ENCODE measurements around the gene AUTS2. TPM values are rescaled to one million over a fixed set of nuclear protein-coding genes. Genes with fewer than 3 reads are reported as not detected.

AUTS2 gene
- total and polyA plus RNA-seq, 2 experiments from 2014 or later = 32.0 to 91.0 TPM

DNA sequence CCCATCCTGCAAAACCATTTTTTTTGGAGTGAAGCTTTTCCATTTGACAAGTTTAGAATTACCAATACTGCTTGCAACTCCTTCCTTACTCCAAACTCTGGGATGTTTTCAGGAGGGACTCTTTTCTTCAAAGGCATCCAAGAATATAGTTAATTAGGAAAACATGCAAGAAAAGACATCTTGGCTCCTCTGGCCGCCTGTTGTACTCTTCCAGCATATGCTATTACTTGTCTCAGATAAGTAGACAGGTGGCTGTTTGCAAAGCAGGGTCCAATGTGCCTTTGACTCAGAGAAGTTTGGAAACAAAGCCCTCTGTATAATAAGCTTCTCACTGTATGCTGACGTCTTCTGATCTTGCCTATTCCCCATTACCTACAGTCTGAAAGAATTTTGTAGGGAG is 746.5 kb downstream of the AUTS2 start (continued):
- TF ChIP-seq, protein P1, sequence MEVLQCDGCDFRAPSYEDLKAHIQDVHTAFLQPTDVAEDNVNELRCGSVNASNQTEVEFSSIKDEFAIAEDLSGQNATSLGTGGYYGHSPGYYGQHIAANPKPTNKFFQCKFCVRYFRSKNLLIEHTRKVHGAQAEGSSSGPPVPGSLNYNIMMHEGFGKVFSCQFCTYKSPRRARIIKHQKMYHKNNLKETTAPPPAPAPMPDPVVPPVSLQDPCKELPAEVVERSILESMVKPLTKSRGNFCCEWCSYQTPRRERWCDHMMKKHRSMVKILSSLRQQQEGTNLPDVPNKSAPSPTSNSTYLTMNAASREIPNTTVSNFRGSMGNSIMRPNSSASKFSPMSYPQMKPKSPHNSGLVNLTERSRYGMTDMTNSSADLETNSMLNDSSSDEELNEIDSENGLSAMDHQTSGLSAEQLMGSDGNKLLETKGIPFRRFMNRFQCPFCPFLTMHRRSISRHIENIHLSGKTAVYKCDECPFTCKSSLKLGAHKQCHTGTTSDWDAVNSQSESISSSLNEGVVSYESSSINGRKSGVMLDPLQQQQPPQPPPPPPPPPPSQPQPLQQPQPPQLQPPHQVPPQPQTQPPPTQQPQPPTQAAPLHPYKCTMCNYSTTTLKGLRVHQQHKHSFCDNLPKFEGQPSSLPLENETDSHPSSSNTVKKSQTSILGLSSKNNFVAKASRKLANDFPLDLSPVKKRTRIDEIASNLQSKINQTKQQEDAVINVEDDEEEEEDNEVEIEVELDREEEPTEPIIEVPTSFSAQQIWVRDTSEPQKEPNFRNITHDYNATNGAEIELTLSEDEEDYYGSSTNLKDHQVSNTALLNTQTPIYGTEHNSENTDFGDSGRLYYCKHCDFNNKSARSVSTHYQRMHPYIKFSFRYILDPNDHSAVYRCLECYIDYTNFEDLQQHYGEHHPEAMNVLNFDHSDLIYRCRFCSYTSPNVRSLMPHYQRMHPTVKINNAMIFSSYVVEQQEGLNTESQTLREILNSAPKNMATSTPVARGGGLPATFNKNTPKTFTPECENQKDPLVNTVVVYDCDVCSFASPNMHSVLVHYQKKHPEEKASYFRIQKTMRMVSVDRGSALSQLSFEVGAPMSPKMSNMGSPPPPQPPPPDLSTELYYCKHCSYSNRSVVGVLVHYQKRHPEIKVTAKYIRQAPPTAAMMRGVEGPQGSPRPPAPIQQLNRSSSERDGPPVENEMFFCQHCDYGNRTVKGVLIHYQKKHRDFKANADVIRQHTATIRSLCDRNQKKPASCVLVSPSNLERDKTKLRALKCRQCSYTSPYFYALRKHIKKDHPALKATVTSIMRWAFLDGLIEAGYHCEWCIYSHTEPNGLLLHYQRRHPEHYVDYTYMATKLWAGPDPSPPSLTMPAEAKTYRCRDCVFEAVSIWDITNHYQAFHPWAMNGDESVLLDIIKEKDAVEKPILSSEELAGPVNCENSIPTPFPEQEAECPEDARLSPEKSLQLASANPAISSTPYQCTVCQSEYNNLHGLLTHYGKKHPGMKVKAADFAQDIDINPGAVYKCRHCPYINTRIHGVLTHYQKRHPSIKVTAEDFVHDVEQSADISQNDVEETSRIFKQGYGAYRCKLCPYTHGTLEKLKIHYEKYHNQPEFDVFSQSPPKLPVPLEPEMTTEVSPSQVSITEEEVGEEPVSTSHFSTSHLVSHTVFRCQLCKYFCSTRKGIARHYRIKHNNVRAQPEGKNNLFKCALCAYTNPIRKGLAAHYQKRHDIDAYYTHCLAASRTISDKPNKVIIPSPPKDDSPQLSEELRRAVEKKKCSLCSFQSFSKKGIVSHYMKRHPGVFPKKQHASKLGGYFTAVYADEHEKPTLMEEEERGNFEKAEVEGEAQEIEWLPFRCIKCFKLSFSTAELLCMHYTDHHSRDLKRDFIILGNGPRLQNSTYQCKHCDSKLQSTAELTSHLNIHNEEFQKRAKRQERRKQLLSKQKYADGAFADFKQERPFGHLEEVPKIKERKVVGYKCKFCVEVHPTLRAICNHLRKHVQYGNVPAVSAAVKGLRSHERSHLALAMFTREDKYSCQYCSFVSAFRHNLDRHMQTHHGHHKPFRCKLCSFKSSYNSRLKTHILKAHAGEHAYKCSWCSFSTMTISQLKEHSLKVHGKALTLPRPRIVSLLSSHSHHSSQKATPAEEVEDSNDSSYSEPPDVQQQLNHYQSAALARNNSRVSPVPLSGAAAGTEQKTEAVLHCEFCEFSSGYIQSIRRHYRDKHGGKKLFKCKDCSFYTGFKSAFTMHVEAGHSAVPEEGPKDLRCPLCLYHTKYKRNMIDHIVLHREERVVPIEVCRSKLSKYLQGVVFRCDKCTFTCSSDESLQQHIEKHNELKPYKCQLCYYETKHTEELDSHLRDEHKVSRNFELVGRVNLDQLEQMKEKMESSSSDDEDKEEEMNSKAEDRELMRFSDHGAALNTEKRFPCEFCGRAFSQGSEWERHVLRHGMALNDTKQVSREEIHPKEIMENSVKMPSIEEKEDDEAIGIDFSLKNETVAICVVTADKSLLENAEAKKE (CRISPR knock-in tag; IDR thresholded peaks at IDR 0.05) = no peak

DNA sequence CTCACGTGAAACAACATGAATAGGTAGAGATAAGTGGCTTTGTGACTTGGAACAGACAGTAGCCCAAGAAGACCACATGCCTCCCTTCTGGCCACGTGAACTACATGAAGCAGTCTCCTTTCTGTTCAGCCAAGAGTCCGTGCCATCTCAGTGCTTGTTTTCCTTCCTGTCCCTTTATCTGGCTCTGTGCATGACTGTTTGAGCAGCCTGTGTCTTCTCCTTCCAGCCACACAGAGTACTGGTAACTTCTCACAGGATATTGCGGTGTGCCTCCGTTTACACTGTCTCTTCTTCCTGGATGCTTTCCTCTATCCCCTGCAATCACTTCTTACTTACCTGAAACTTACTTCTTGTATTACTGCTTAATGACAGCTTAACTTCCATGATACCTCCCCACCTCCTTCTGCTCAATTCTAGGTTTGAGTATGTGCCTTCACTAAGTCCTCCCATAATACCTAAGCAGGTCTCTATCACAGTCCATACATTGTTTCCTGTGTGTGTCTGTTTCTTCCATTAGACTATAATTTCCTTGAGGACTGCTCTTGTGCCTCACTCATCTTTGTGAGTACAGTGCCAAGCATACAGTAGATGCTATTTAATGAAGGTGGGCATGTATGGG is 748.7 kb downstream of the AUTS2 start:
- no peak for ATAC-seq
- Histone ChIP-seq H3K27me3 (ENCODE audit: insufficient read depth) (no peaks in the 10 kb centered on the region), H3K4me3 (no peak overlapping the region), H4K20me1 (replicated peaks; ENCODE audit: insufficient read depth) (no peaks in the 10 kb centered on the region), H3F3A (replicated peaks; ENCODE audit: low read depth) (no peaks in the 10 kb centered on the region), H3K36me3 (ENCODE audit: insufficient read depth) (no peaks in the 10 kb centered on the region), H3K79me2 (replicated peaks; ENCODE audit: insufficient read depth) (no peaks in the 10 kb centered on the region), H2AFZ (no peak overlapping the region), H3K9me2 (ENCODE audit: insufficient read depth) (peaks cover 4% of the 10 kb centered on the region; the same call in 1 of the 2 replicates), H3K27ac (ENCODE audit: low read depth) (no peak overlapping the region), H3K4me1 (ENCODE audit: insufficient read depth) (no peaks in the 10 kb centered on the region), H3K4me2 (no peak overlapping the region)
- H3K27me3 Mint-ChIP-seq (ENCODE audit: insufficient read depth, low read depth, poor library complexity) = no peaks in the 10 kb centered on the region
- no peaks in the 10 kb centered on the region for H3K9me3 Mint-ChIP-seq
- TF ChIP-seq ZNF331 (CRISPR knock-in tag; IDR thresholded peaks at IDR 0.05; ENCODE audit: low read depth) (no peak), EZH2phosphoT487 (IDR thresholded peaks at IDR 0.05; ENCODE audit: unreplicated experiment) (no peak), POLR2AphosphoS5 (IDR thresholded peaks at IDR 0.05; ENCODE audit: low read depth) (no peak), CREB1 (CRISPR knock-in tag; IDR thresholded peaks at IDR 0.05; ENCODE audit: low read depth) (no peak), STAT1 (IDR thresholded peaks at IDR 0.05; ENCODE audit: unreplicated experiment) (no peak)
- TF ChIP-seq, protein P2, sequence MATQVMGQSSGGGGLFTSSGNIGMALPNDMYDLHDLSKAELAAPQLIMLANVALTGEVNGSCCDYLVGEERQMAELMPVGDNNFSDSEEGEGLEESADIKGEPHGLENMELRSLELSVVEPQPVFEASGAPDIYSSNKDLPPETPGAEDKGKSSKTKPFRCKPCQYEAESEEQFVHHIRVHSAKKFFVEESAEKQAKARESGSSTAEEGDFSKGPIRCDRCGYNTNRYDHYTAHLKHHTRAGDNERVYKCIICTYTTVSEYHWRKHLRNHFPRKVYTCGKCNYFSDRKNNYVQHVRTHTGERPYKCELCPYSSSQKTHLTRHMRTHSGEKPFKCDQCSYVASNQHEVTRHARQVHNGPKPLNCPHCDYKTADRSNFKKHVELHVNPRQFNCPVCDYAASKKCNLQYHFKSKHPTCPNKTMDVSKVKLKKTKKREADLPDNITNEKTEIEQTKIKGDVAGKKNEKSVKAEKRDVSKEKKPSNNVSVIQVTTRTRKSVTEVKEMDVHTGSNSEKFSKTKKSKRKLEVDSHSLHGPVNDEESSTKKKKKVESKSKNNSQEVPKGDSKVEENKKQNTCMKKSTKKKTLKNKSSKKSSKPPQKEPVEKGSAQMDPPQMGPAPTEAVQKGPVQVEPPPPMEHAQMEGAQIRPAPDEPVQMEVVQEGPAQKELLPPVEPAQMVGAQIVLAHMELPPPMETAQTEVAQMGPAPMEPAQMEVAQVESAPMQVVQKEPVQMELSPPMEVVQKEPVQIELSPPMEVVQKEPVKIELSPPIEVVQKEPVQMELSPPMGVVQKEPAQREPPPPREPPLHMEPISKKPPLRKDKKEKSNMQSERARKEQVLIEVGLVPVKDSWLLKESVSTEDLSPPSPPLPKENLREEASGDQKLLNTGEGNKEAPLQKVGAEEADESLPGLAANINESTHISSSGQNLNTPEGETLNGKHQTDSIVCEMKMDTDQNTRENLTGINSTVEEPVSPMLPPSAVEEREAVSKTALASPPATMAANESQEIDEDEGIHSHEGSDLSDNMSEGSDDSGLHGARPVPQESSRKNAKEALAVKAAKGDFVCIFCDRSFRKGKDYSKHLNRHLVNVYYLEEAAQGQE (IDR thresholded peaks at IDR 0.05; ENCODE audit: unreplicated experiment) = no peak
- no peak overlapping the region for H3K4me3 Mint-ChIP-seq
- H3K4me1 Mint-ChIP-seq = no peaks in the 10 kb centered on the region
- DNase-seq (ENCODE audit: low spot score) = no peak
- no peaks in the 10 kb centered on the region for H3K36me3 Mint-ChIP-seq (ENCODE audit: low read depth)
- no peak overlapping the region for H3K27ac Mint-ChIP-seq

Measured in GM23338 (cell line).